HepG2 (cell line): ENCODE results near the gene CPHXL2. TPM values are rescaled to one million over a fixed set of nuclear protein-coding genes. Genes with fewer than 3 reads are reported as not detected.

Experiments
- ATAC-seq: fragments of 200-7000 bp; cut with Tn5 transposase; 3 replicates; pipeline ENCODE4 v1.9.1; 2020; ENCODE audit warnings: mild to moderate bottlenecking, moderate library complexity
- BruUV-seq: library from RNA; stranded (reverse); fragments of 400-500 nt; replicated peaks from 2 replicates; lab custom pipeline; 2021; lab: Mats Ljungman, UMichigan
- CTCF ChIA-PET: fragments of 300-600 bp; formaldehyde crosslinking; extraction: SDS; loops from one replicate; lab custom pipeline; 2021; ENCODE audit warnings: low total read pairs, inconsistent platforms, low intra/inter-chr PET ratio; lab: Yijun Ruan, JAX
- POLR2A ChIA-PET: fragments of 350-600 bp; sonication (Branson Sonifier 250); formaldehyde crosslinking; loops from one replicate; lab custom pipeline; 2020; ENCODE audit warnings: antibody characterized with exemption, inconsistent platforms; lab: Yijun Ruan, JAX
- DNase-seq: peaks from one replicate; pipeline ENCODE4 v3.0.0-alpha.2; 2015; ENCODE audit warnings: low spot score
- FAIRE-seq: peaks from 3 replicates; lab custom pipeline; 2011; peaks lifted over from hg19 to GRCh38; lab: Jason Lieb, UNC
- H2AFZ ChIP-seq: one replicate; pipeline ENCODE4 v1.6.1; 2011; ENCODE audit warnings: low read length, inconsistent platforms
- H3K27ac ChIP-seq: fragments of 300-600 bp; 3 replicates; pipeline ENCODE4 v1.8.0; 2011; ENCODE audit warnings: mixed run types, mild to moderate bottlenecking, mixed read lengths, low read length, inconsistent platforms; ENCODE audit not compliant: insufficient read depth; ENCODE audit errors: extremely low read length
- H3K27me3 ChIP-seq, 2 experiments: fragments of 200-600 bp in 1 of 2; 2 replicates in 1 of 2; 3 replicates in 1 of 2; pipeline versions ENCODE4 v1.6.0 to v1.8.0; 2011; ENCODE audit warnings: low read length in 2 of 2, mild to moderate bottlenecking in 2 of 2, moderate library complexity in 2 of 2, inconsistent platforms in 1 of 2; ENCODE audit not compliant: insufficient read depth in 2 of 2, control insufficient read depth in 1 of 2
- H3K36me3 ChIP-seq, 2 experiments: fragments of 200-600 bp in 1 of 2; replicated peaks in 1 of 2; 2 replicates in 1 of 2; 3 replicates in 1 of 2; pipeline versions ENCODE4 v1.5.1 to v1.8.0; 2011; ENCODE audit warnings: low read length in 2 of 2, inconsistent platforms in 1 of 2; ENCODE audit not compliant: insufficient read depth in 2 of 2, control insufficient read depth in 1 of 2
- H3K4me1 ChIP-seq: 2 replicates; pipeline ENCODE4 v1.5.1; 2012; ENCODE audit warnings: low read length, inconsistent platforms; ENCODE audit not compliant: insufficient read depth
- H3K4me2 ChIP-seq: 2 replicates; pipeline ENCODE4 v1.6.0; 2011; ENCODE audit warnings: low read depth, low read length, inconsistent platforms
- H3K4me3 ChIP-seq, 3 experiments: fragments of 200-600 bp in 1 of 3; sonication (generic), shearing (Covaris generic) in 1 of 3; replicated peaks in 1 of 3; 2 replicates each; pipeline ENCODE4 v1.5.1; 2011 to 2016; ENCODE audit warnings: low read length in 3 of 3, inconsistent platforms in 2 of 3, low read depth in 2 of 3, mild to moderate bottlenecking in 2 of 3, control low read depth in 1 of 3, mixed read lengths in 1 of 3; ENCODE audit not compliant: insufficient read depth in 1 of 3
- H3K79me2 ChIP-seq: one replicate; pipeline ENCODE4 v1.6.1; 2011; ENCODE audit warnings: low read length, inconsistent platforms; ENCODE audit not compliant: insufficient read depth
- H3K9ac ChIP-seq: 2 replicates; pipeline ENCODE4 v1.6.0; 2011; ENCODE audit warnings: mild to moderate bottlenecking, low read depth, low read length, inconsistent platforms; ENCODE audit not compliant: insufficient read depth
- H3K9me3 ChIP-seq: 2 replicates; pipeline ENCODE4 v1.5.1; 2012; ENCODE audit warnings: mild to moderate bottlenecking, low read length
- H4K20me1 ChIP-seq: 2 replicates; pipeline ENCODE4 v1.6.0; 2011; ENCODE audit warnings: inconsistent platforms, mild to moderate bottlenecking, low read length, moderate library complexity; ENCODE audit not compliant: insufficient read depth
- ATF1 ChIP-seq: IDR thresholded peaks from 2 replicates; pipeline ENCODE4 v1.6.1; 2016; ENCODE audit warnings: mild to moderate bottlenecking, control low read depth
- CBX2 ChIP-seq, 2 experiments: fragments of 200-600 bp in 1 of 2; sonication (generic); formaldehyde crosslinking in 1 of 2; IDR thresholded peaks; 2 replicates each; pipeline versions ENCODE4 v1.7.0 to v1.8.1; 2018 to 2022; ENCODE audit warnings: low read depth in 2 of 2, low read length in 1 of 2, mild to moderate bottlenecking in 1 of 2, missing genetic modification reagents in 1 of 2
- EP300 ChIP-seq, 3 experiments: sonication (generic) in 1 of 3; formaldehyde crosslinking in 1 of 3; IDR thresholded peaks; 2 replicates each; pipeline versions ENCODE4 v1.5.1 to v1.6.1; 2011 to 2020; ENCODE audit warnings: low read depth in 2 of 3, low read length in 2 of 3, borderline replicate concordance in 1 of 3, improper control_type of control experiment in 1 of 3, mild to moderate bottlenecking in 1 of 3, missing genetic modification reagents in 1 of 3, moderate library complexity in 1 of 3
- MLX ChIP-seq: IDR thresholded peaks from 2 replicates; pipeline ENCODE4 v1.6.1; 2016
- PRPF4 ChIP-seq: fragments of 200-400 bp; formaldehyde crosslinking; IDR thresholded peaks from 2 replicates; pipeline ENCODE4 v1.6.1; 2016; ENCODE audit warnings: low read length, low read depth; ENCODE audit not compliant: poor library complexity, severe bottlenecking
- SETDB1 ChIP-seq: sonication (generic); formaldehyde crosslinking; IDR thresholded peaks from 2 replicates; pipeline ENCODE4 v1.5.1; 2020; ENCODE audit warnings: missing genetic modification reagents, mild to moderate bottlenecking, borderline replicate concordance
- SKIL ChIP-seq: sonication (generic); formaldehyde crosslinking; IDR thresholded peaks from 2 replicates; pipeline ENCODE4 v1.8.0; 2022; ENCODE audit warnings: missing genetic modification reagents, mild to moderate bottlenecking, moderate library complexity, borderline replicate concordance
- SP4 ChIP-seq: sonication (generic); formaldehyde crosslinking; IDR thresholded peaks from 2 replicates; pipeline ENCODE4 v1.8.1; 2023; ENCODE audit warnings: mild to moderate bottlenecking, missing genetic modification reagents
- TFDP1 ChIP-seq: IDR thresholded peaks from 2 replicates; pipeline ENCODE4 v1.6.1; 2016; ENCODE audit warnings: missing compliant biosample characterization, missing genetic modification reagents, borderline replicate concordance
- THAP11 ChIP-seq: IDR thresholded peaks from 2 replicates; pipeline ENCODE4 v1.6.1; 2016; ENCODE audit warnings: missing biosample characterization, missing genetic modification reagents
- ZBTB26 ChIP-seq: IDR thresholded peaks from 2 replicates; pipeline ENCODE4 v1.6.1; 2016; ENCODE audit warnings: missing compliant biosample characterization, missing genetic modification reagents, borderline replicate concordance
- ZNF17 ChIP-seq: sonication (generic); formaldehyde crosslinking; IDR thresholded peaks from 2 replicates; pipeline ENCODE4 v1.5.0; 2020; ENCODE audit warnings: mild to moderate bottlenecking, missing genetic modification reagents
- ZNF337 ChIP-seq: sonication (generic); formaldehyde crosslinking; IDR thresholded peaks from 2 replicates; pipeline ENCODE4 v1.5.1; 2020; ENCODE audit warnings: missing genetic modification reagents, low read depth, mild to moderate bottlenecking, borderline replicate concordance
- ZNF367 ChIP-seq: sonication (generic); formaldehyde crosslinking; IDR thresholded peaks from 2 replicates; pipeline ENCODE4 v1.4.0; 2020; ENCODE audit warnings: missing genetic modification reagents, borderline replicate concordance
- ZNF432 ChIP-seq: sonication (generic); formaldehyde crosslinking; IDR thresholded peaks from 2 replicates; pipeline ENCODE4 v1.5.0; 2020; ENCODE audit warnings: missing genetic modification reagents, mild to moderate bottlenecking, borderline replicate concordance
- ZNF530 ChIP-seq: sonication (generic); formaldehyde crosslinking; IDR thresholded peaks from 2 replicates; pipeline ENCODE4 v1.5.0; 2020; ENCODE audit warnings: low read depth, mild to moderate bottlenecking, missing genetic modification reagents
- ZNF766 ChIP-seq: sonication (generic); formaldehyde crosslinking; IDR thresholded peaks from 2 replicates; pipeline ENCODE4 v1.5.0; 2020; ENCODE audit warnings: missing genetic modification reagents, borderline replicate concordance
- ZSCAN9 ChIP-seq: IDR thresholded peaks from 2 replicates; pipeline ENCODE4 v1.6.1; 2016; ENCODE audit warnings: borderline replicate concordance
- WGBS: methylation state at CpG from one replicate; pipeline ENCODE4 v1.1.6; 2017; ENCODE audit warnings: low lambda C conversion rate; 5-methylcytosine and 5-hydroxymethylcytosine counted together
- in situ Hi-C: cut with HindIII; loops from 2 replicates; pipeline ENCODE4 v1.10.0; 2017; ENCODE audit warnings: low pct_unique_long_range_greater_than_20kb; ENCODE audit not compliant: extremely low pct_ligation_motif_present
- intact Hi-C: fragments of 100-400 bp; cut with micrococcal nuclease; formaldehyde crosslinking; loops from one replicate; pipeline ENCODE4 v1.10.0; 2022; ENCODE audit not compliant: unreplicated experiment
- polyA plus RNA-seq, 8 experiments: library from polyadenylated mRNA; depleted of rRNA in 3 of 8; stranded (reverse) in 7 of 8; unstranded in 1 of 8; fragments of >200 nt; fragmentation: Illumina TruSeq in 4 of 8; extraction: Trizol in 4 of 8; gene quantifications; 2 replicates each; pipeline versions ENCODE4 v1.2.1 to v1.2.3, GENCODE V29; 2011 to 2016; ENCODE audit warnings: low read depth in 4 of 8, missing spikeins in 1 of 8, mixed read lengths in 1 of 8; ENCODE audit not compliant: insufficient read depth in 1 of 8
- total RNA-seq, 5 experiments: library from RNA; depleted of rRNA; stranded (reverse); fragments of >200 nt; fragmentation: Illumina TruSeq; extraction: Trizol; gene quantifications; 2 replicates each; pipeline ENCODE4 v1.2.3, GENCODE V29; 2016; ENCODE audit warnings: low read depth in 1 of 5

CPHXL2 gene
- total and polyA plus RNA-seq, 2 of the 13 experiments (the other 11 are each of a cell fraction or from before 2014, with no cell fraction given) = not detected

- no TSS peak for BruUV-seq
- H4K20me1 ChIP-seq = peaks cover 53% of the 10 kb centered on the region
- H3K9me3 ChIP-seq = no peaks in the 10 kb centered on the region
- peaks cover 22 to 52% of the 10 kb centered on the region in 2 experiments for H3K36me3 ChIP-seq
- ChIA-PET CTCF (no interaction called here), POLR2A (no interaction called here)
- no peak for ATAC-seq
- TF ChIP-seq THAP11 (CRISPR knock-in tag) (no peak), ZNF367 (no peak), SKIL (CRISPR knock-in tag) (no peak), SETDB1 (CRISPR knock-in tag) (no peak), SP4 (CRISPR knock-in tag) (no peak), ZNF530 (no peak), ATF1 (CRISPR knock-in tag) (no peak), ZNF432 (CRISPR knock-in tag) (no peak), TFDP1 (no peak), MLX (no peak), PRPF4 (no peak), ZNF766 (CRISPR knock-in tag) (no peak), ZSCAN9 (no peak), CBX2 (IDR thresholded peaks at IDR 0.05; ENCODE audit: low read depth, low read length) (no peak), CBX2 (CRISPR knock-in tag; IDR thresholded peaks at IDR 0.05; ENCODE audit: low read depth) (no peak), ZNF337 (no peak), EP300 (IDR thresholded peaks at IDR 0.05; ENCODE audit: low read depth in 2 of 2, low read length in 2 of 2) (no peak), EP300 (CRISPR knock-in tag; IDR thresholded peaks at IDR 0.05; ENCODE audit: borderline replicate concordance) (no peak), ZNF17 (CRISPR knock-in tag) (no peak), ZBTB26 (CRISPR knock-in tag) (no peak)
- no peak overlapping the region for H3K4me3 ChIP-seq
- peaks cover 49% of the 10 kb centered on the region for H3K79me2 ChIP-seq
- no peak overlapping the region for H3K9ac ChIP-seq
- H3K4me2 ChIP-seq = no peak overlapping the region
- no peak overlapping the region for H2AFZ ChIP-seq
- DNase-seq = no peak
- intact Hi-C loops (no loop called here), in situ Hi-C loops (no loop called here)
- WGBS = 98% methylated on average over 1 of the region's 1 CpG
- H3K27me3 ChIP-seq = no peaks in the 10 kb centered on the region; a peak in 1 of 5 replicates
- FAIRE-seq = no peak
- H3K27ac ChIP-seq = no peak overlapping the region
- peaks cover 32% of the 10 kb centered on the region for H3K4me1 ChIP-seq
Observed at GRCh38 chr16:75653922-75654321, 22.9 kb downstream of the CPHXL2 start.
